OCI-LY7 (cell line): ENCODE measurements around the gene PYGL. TPM values are rescaled to one million over a fixed set of nuclear protein-coding genes. Genes with fewer than 3 reads are reported as not detected.
"Not testable (repeated sequence)": the region's sequence is repeated elsewhere in the genome, so short reads cannot be mapped to it uniquely, and the experiment has no call there.

Experiments used
- BruUV-seq: library from RNA; stranded (reverse); fragments of 400-500 nt; replicated peaks from 2 replicates; lab custom pipeline; 2021; lab: Mats Ljungman, UMichigan
- CTCF ChIA-PET: fragments of 300-600 bp; sonication (Branson Sonifier 250); formaldehyde crosslinking; loops from one replicate; lab custom pipeline; 2022; ENCODE audit warnings: antibody characterized with exemption; ENCODE audit not compliant: unreplicated experiment; lab: Charles Lee
- POLR2A ChIA-PET: fragments of 300-600 bp; sonication (Branson Sonifier 250); formaldehyde crosslinking; loops from one replicate; lab custom pipeline; 2022; ENCODE audit warnings: antibody characterized with exemption; lab: Charles Lee
- DNase-seq: peaks from one replicate; pipeline ENCODE4 v3.0.0-alpha.2; 2015; ENCODE audit warnings: low spot score
- H2AFZ ChIP-seq: fragments of 200-600 bp; sonication (generic), shearing (Covaris generic); 2 replicates; pipeline ENCODE4 v1.6.1; 2014; ENCODE audit warnings: mild to moderate bottlenecking, antibody characterized with exemption, low read length, moderate library complexity
- H3K27ac ChIP-seq: fragments of 200-600 bp; sonication (generic); 2 replicates; pipeline ENCODE4 v1.5.1; 2014; ENCODE audit warnings: mixed run types, low read depth, mild to moderate bottlenecking, moderate library complexity, low read length, inconsistent platforms; ENCODE audit not compliant: poor library complexity, severe bottlenecking
- H3K36me3 ChIP-seq: fragments of 200-600 bp; sonication (generic); 2 replicates; pipeline ENCODE4 v1.6.1; 2014; ENCODE audit warnings: mild to moderate bottlenecking, antibody characterized with exemption, low read length, moderate library complexity, mixed read lengths; ENCODE audit not compliant: insufficient read depth
- H3K4me1 ChIP-seq: fragments of 200-600 bp; sonication (generic); 2 replicates; pipeline ENCODE4 v1.5.1; 2014; ENCODE audit warnings: mild to moderate bottlenecking, low read length; ENCODE audit not compliant: insufficient read depth, poor library complexity, severe bottlenecking
- H3K4me2 ChIP-seq: fragments of 200-600 bp; sonication (generic); 2 replicates; pipeline ENCODE4 v1.6.1; 2014; ENCODE audit warnings: mild to moderate bottlenecking, low read length
- H3K4me3 ChIP-seq: fragments of 200-600 bp; sonication (generic); 2 replicates; pipeline ENCODE4 v1.5.1; 2014; ENCODE audit warnings: mild to moderate bottlenecking, low read depth, low read length; ENCODE audit not compliant: poor library complexity, severe bottlenecking
- H3K79me2 ChIP-seq: fragments of 200-600 bp; sonication (generic); 2 replicates; pipeline ENCODE4 v1.6.1; 2016; ENCODE audit warnings: low read depth, mild to moderate bottlenecking, low read length, moderate library complexity, mixed read lengths; ENCODE audit not compliant: insufficient read depth
- H3K9me2 ChIP-seq: fragments of 200-600 bp; sonication (generic); 2 replicates; pipeline ENCODE4 v1.6.1; 2016; ENCODE audit warnings: mild to moderate bottlenecking, low read length, mixed read lengths; ENCODE audit not compliant: insufficient read depth
- H3K9me3 ChIP-seq: fragments of 200-600 bp; sonication (generic); 2 replicates; pipeline ENCODE4 v1.6.1; 2014; ENCODE audit warnings: mild to moderate bottlenecking, mixed run types, low read length, mixed read lengths
- H4K20me1 ChIP-seq: fragments of 200-600 bp; sonication (generic); 2 replicates; pipeline ENCODE4 v1.6.1; 2014; ENCODE audit warnings: mild to moderate bottlenecking, antibody characterized with exemption, low read length, moderate library complexity, mixed read lengths; ENCODE audit not compliant: insufficient read depth
- EZH2phosphoT487 ChIP-seq: fragments of 200-600 bp; sonication (generic); IDR thresholded peaks from 2 replicates; pipeline ENCODE4 v1.6.1; 2018; ENCODE audit warnings: low read depth, borderline replicate concordance, mild to moderate bottlenecking, mixed run types, antibody characterized with exemption, low read length, moderate library complexity, mixed read lengths
- intact Hi-C: fragments of 100-400 bp; cut with micrococcal nuclease; formaldehyde crosslinking; loops from one replicate; pipeline ENCODE4 v1.10.0; 2022; ENCODE audit not compliant: unreplicated experiment
- total RNA-seq, 2 experiments: library from RNA; depleted of rRNA in 1 of 2; stranded (reverse); fragments of >200 nt in 1 of 2; shearing (Covaris generic) in 1 of 2; gene quantifications; 2 replicates each; pipeline ENCODE4 v1.2.3, GENCODE V29; 2014 to 2022
- TF ChIP-seq, protein P1 (sequence below): fragments of 200-600 bp; sonication (generic); conservative IDR thresholded peaks from 2 replicates; pipeline ENCODE4 v1.5.1; 2014; ENCODE audit warnings: mild to moderate bottlenecking, antibody characterized with exemption, low read length, moderate library complexity, mixed read lengths

Gene PYGL
- total RNA-seq, 2 experiments from 2014 or later, result 2.8 to 3.3 TPM

DNA sequence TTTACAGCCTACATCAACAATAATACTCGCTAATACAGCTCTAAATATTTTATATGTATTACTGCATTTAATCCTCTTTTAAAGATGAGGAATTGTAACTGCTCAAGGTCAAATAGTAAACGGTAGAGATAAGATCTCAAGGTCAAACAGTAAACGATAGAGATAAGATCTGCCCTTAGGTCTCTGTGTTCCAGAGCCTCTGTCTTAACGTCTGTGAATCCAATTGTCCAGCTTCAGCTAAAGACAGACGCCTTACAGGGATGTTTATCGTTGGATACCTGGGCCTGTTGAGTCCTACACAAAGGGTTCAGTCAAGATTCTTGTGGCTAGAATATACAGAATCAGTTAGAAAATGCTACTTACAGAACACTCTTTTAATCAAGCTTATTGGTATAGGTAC is 20.0 kb downstream of the PYGL start:
- no peak overlapping the region for H3K4me2 ChIP-seq
- H2AFZ ChIP-seq, result no peak overlapping the region
- intact Hi-C loops, result no loop called here
- H4K20me1 ChIP-seq, result no peaks in the 10 kb centered on the region
- ChIA-PET POLR2A (interaction anchor here (0.6 to 1.7 kb wide), 3 partner anchors 12 to 31 kb away, joined by 4 to 6 read pairs (median 5); no protein-coding TSS in a partner anchor), CTCF (no interaction called here)
- no peaks in the 10 kb centered on the region for H3K79me2 ChIP-seq
- no peak overlapping the region for H3K4me3 ChIP-seq
- H3K36me3 ChIP-seq, result no peaks in the 10 kb centered on the region
- BruUV-seq, result no TSS peak
- DNase-seq, result no peak
- H3K4me1 ChIP-seq, result no peaks in the 10 kb centered on the region
- no peaks in the 10 kb centered on the region for H3K9me3 ChIP-seq
- H3K27ac ChIP-seq, result no peak overlapping the region
- TF ChIP-seq, protein P1, sequence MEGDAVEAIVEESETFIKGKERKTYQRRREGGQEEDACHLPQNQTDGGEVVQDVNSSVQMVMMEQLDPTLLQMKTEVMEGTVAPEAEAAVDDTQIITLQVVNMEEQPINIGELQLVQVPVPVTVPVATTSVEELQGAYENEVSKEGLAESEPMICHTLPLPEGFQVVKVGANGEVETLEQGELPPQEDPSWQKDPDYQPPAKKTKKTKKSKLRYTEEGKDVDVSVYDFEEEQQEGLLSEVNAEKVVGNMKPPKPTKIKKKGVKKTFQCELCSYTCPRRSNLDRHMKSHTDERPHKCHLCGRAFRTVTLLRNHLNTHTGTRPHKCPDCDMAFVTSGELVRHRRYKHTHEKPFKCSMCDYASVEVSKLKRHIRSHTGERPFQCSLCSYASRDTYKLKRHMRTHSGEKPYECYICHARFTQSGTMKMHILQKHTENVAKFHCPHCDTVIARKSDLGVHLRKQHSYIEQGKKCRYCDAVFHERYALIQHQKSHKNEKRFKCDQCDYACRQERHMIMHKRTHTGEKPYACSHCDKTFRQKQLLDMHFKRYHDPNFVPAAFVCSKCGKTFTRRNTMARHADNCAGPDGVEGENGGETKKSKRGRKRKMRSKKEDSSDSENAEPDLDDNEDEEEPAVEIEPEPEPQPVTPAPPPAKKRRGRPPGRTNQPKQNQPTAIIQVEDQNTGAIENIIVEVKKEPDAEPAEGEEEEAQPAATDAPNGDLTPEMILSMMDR, result no peak
- no peak for TF ChIP-seq EZH2phosphoT487
- H3K9me2 ChIP-seq, result no peaks in the 10 kb centered on the region

DNA sequence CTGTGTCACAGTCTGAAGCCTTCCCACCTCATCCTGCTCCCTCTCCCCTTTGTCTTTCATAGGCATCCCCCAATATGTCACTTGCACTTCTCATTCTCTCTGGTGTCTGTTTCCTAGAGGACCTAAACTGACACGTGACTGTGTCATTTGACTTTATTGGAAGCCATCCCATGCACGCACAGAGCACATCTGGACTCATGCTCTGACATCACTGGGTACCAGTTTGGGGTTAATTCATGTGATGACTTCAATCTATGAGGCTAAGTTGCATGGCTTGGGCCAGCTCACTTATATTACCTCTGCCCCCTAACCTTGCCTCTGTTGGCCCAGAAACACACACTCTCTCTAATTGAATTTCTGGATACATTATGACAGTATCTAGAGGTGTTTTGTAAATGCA is 21.5 kb downstream of the PYGL start:
- Histone ChIP-seq H3K9me2 (no peaks in the 10 kb centered on the region), H3K36me3 (no peaks in the 10 kb centered on the region), H3K9me3 (no peaks in the 10 kb centered on the region), H3K4me2 (no peak overlapping the region), H4K20me1 (no peaks in the 10 kb centered on the region), H2AFZ (no peak overlapping the region), H3K79me2 (no peaks in the 10 kb centered on the region), H3K4me1 (no peaks in the 10 kb centered on the region), H3K4me3 (no peak overlapping the region), H3K27ac (no peak overlapping the region)
- ChIA-PET POLR2A (no interaction called here), CTCF (no interaction called here)
- intact Hi-C loops, result no loop called here
- no peak for DNase-seq
- no peak for TF ChIP-seq EZH2phosphoT487
- TF ChIP-seq, protein P1, result no peak
- BruUV-seq, result no TSS peak

- TF ChIP-seq, protein P1, result no peak
- no peak for TF ChIP-seq EZH2phosphoT487
- H4K20me1 ChIP-seq, result no peaks in the 10 kb centered on the region
- CTCF ChIA-PET, result no interaction called here
- no peak overlapping the region for H2AFZ ChIP-seq
- no peak for DNase-seq
- H3K36me3 ChIP-seq, result no peaks in the 10 kb centered on the region
- H3K4me3 ChIP-seq, result no peak overlapping the region
- no peaks in the 10 kb centered on the region for H3K79me2 ChIP-seq
- POLR2A ChIA-PET, result interaction anchor here (0.6 to 1.0 kb wide), 5 partner anchors 15 to 1018 kb away, joined by 3 to 4 read pairs (median 3); no protein-coding TSS in a partner anchor
- no peaks in the 10 kb centered on the region for H3K9me2 ChIP-seq
- intact Hi-C loops, result no loop called here
- BruUV-seq, result no TSS peak
- no peaks in the 10 kb centered on the region for H3K4me1 ChIP-seq
- no peak overlapping the region for H3K27ac ChIP-seq
- no peak overlapping the region for H3K4me2 ChIP-seq
- H3K9me3 ChIP-seq, result no peaks in the 10 kb centered on the region
Observed at GRCh38 chr14:50920482-50921230, 23.6 kb downstream of the PYGL start.

DNA sequence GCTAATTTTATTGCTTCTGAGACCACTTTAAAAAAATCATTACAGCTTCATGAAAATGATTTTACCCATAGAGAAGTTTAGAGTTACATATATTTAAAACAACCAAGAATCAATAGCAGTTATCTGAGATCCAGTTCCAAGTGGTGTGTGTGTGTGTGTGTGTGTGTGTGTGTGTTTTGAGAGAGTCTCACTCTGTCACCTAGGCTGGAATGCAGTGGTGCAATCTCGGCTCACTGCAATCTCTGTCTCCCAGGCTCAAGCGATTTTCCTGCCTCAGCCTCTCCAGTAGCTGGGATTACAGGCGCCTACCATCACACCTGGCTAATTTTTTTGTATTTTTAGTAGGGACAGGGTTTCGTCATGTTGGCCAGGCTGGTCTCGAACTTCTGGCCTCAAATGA is 24.8 kb downstream of the PYGL start:
- H2AFZ ChIP-seq, BruUV-seq, DNase-seq, H3K79me2 ChIP-seq, H3K27ac ChIP-seq, H3K9me2 ChIP-seq, intact Hi-C loops, H3K36me3 ChIP-seq, H3K9me3 ChIP-seq, H3K4me2 ChIP-seq, H4K20me1 ChIP-seq, H3K4me1 ChIP-seq, H3K4me3 ChIP-seq: not testable (repeated sequence)
- POLR2A ChIA-PET, result interaction anchor here (0.6 to 0.8 kb wide), 3 partner anchors 16 to 92 kb away, joined by 3 read pairs; no protein-coding TSS in a partner anchor
- CTCF ChIA-PET, result interaction anchor here (0.6 kb wide), 1 partner anchor 185 kb away, joined by 3 read pairs; no protein-coding TSS in a partner anchor
